Activated CD4-positive, alpha-beta T cell treated with anti-CD3 and anti-CD28 coated beads, Interleukin-2, amount 50 U/mL, for 1 hour (primary cell): ENCODE results near the gene SPC25.
"Not testable (repeated sequence)": the region's sequence is repeated elsewhere in the genome, so short reads cannot be mapped to it uniquely, and the experiment has no call there.

Experiments used
- DNase-seq: peaks from one replicate; pipeline ENCODE4 v3.0.0-alpha.2; 2020

Gene SPC25

GRCh38 chr2:168890006-168890782 is at the start of gene SPC25:
SPC25 (minus strand) TSS chr2:168890430; CDS start chr2:168889519, 911 bp downstream.
- DNase-seq: peak; percentile 84

GRCh38 chr2:168939918-168940317 is 49.7 kb upstream of the SPC25 start:
- no peak for DNase-seq

- DNase-seq: no peak
Observed at GRCh38 chr2:168939061-168939460, 48.8 kb upstream of the SPC25 start.

- no peak for DNase-seq
Observed at GRCh38 chr2:168935810-168936581, 45.8 kb upstream of the SPC25 start.

- DNase-seq: no peak
Observed at GRCh38 chr2:168934826-168935225, 44.6 kb upstream of the SPC25 start.

GRCh38 chr2:168932174-168932573 is 41.9 kb upstream of the SPC25 start:
- DNase-seq: not testable (repeated sequence)

- DNase-seq: no peak
Observed at GRCh38 chr2:168930242-168930641, 40.0 kb upstream of the SPC25 start.

- DNase-seq: no peak
Observed at GRCh38 chr2:168929031-168929430, 38.8 kb upstream of the SPC25 start.

- DNase-seq: no peak
Observed at GRCh38 chr2:168928113-168928831, 38.0 kb upstream of the SPC25 start.

- DNase-seq: no peak
Observed at GRCh38 chr2:168926621-168927386, 36.6 kb upstream of the SPC25 start.

- DNase-seq: no peak
Observed at GRCh38 chr2:168920504-168921157, 30.4 kb upstream of the SPC25 start.

GRCh38 chr2:168916331-168916675 is 26.1 kb upstream of the SPC25 start:
- DNase-seq: no peak

GRCh38 chr2:168915441-168916330 is 25.5 kb upstream of the SPC25 start:
- no peak for DNase-seq

- no peak for DNase-seq
Observed at GRCh38 chr2:168913495-168913894, 23.3 kb upstream of the SPC25 start.

- no peak for DNase-seq
Observed at GRCh38 chr2:168912901-168913369, 22.7 kb upstream of the SPC25 start.

- DNase-seq: no peak
Observed at GRCh38 chr2:168912466-168912865, 22.2 kb upstream of the SPC25 start.

GRCh38 chr2:168910330-168910729 is 20.1 kb upstream of the SPC25 start:
- DNase-seq: no peak

- no peak for DNase-seq
Observed at GRCh38 chr2:168907940-168908662, 17.9 kb upstream of the SPC25 start.

GRCh38 chr2:168904358-168904757 is 14.1 kb upstream of the SPC25 start:
- DNase-seq: no peak

- DNase-seq: no peak
Observed at GRCh38 chr2:168903888-168904287, 13.7 kb upstream of the SPC25 start.
